T-cell (primary cell): ENCODE results near the gene MMEL1. TPM values are rescaled to one million over a fixed set of nuclear protein-coding genes. Genes with fewer than 3 reads are reported as not detected.
A peak's percentile ranks its signal among the peaks of the same experiment; 100 is the strongest.

ENCODE experiments used
- ATAC-seq, 4 experiments: fragments of 200-7000 bp in 3 of 4; fragments of 150-1000 bp in 1 of 4; cut with Tn5 transposase; replicated peaks in 1 of 4; 1 replicate in 3 of 4; 2 replicates in 1 of 4; pipeline ENCODE4 v1.10.0; 2021; ENCODE audit warnings: moderate library complexity in 3 of 4, mild to moderate bottlenecking in 2 of 4, moderate number of reproducible peaks in 1 of 4
- CTCF ChIA-PET, 2 donors: fragments of 300-600 bp; sonication (Branson Sonifier 250); formaldehyde crosslinking; loops; one replicate each; lab custom pipeline; 2022; ENCODE audit warnings: antibody characterized with exemption in 2 of 2; lab: Charles Lee
- POLR2A ChIA-PET, 2 donors: fragments of 300-600 bp; sonication (Branson Sonifier 250); formaldehyde crosslinking; loops; one replicate each; lab custom pipeline; 2022; ENCODE audit warnings: antibody characterized with exemption in 2 of 2; lab: Charles Lee
- DNase-seq, 35 experiments: peaks; one replicate each; pipeline versions ENCODE4 v3.0.0 to v3.0.0-alpha.2; 2013 to 2023
- H3K27ac ChIP-seq: one replicate; pipeline ENCODE4 v1.5.1; 2013; ENCODE audit warnings: low read length
- H3K27me3 ChIP-seq, 2 experiments: replicated peaks in 1 of 2; 1 replicate in 1 of 2; 2 replicates in 1 of 2; pipeline versions ENCODE4 v1.6.1 to v1.7.0; 2013; ENCODE audit warnings: low read length in 1 of 2, mixed read lengths in 1 of 2; ENCODE audit not compliant: control insufficient read depth in 2 of 2, insufficient read depth in 2 of 2; ENCODE audit errors: extremely low read depth in 1 of 2
- H3K36me3 ChIP-seq, 2 donors: 1 replicate in 1 of 2; 2 replicates in 1 of 2; pipeline versions ENCODE4 v1.6.1 to v1.7.0; 2013; ENCODE audit warnings: low read length in 1 of 2; ENCODE audit not compliant: control insufficient read depth in 2 of 2, insufficient read depth in 1 of 2; ENCODE audit errors: extremely low read depth in 1 of 2
- H3K4me1 ChIP-seq, 2 experiments: 1 replicate in 1 of 2; 2 replicates in 1 of 2; pipeline versions ENCODE4 v1.6.1 to v1.7.0; 2013; ENCODE audit warnings: low read length in 2 of 2, mixed read lengths in 1 of 2; ENCODE audit not compliant: insufficient read depth in 2 of 2, control insufficient read depth in 1 of 2; ENCODE audit errors: extremely low read depth in 1 of 2
- H3K4me3 ChIP-seq, 2 donors: 1 replicate in 1 of 2; 2 replicates in 1 of 2; pipeline versions ENCODE4 v1.5.1 to v1.7.0; 2013; ENCODE audit warnings: mild to moderate bottlenecking in 2 of 2, low read length in 1 of 2, moderate library complexity in 1 of 2; ENCODE audit not compliant: control insufficient read depth in 1 of 2; ENCODE audit errors: extremely low read depth in 1 of 2
- H3K9me3 ChIP-seq: 2 replicates; pipeline ENCODE4 v1.7.0; 2013
- H3K27ac Mint-ChIP-seq, 2 donors: one replicate each; pipeline ENCODE4 v1.8.0; 2020 to 2021; ENCODE audit warnings: mild to moderate bottlenecking in 2 of 2, mixed read lengths in 2 of 2
- H3K27me3 Mint-ChIP-seq, 2 donors: one replicate each; pipeline ENCODE4 v1.8.0; 2021 to 2022; ENCODE audit warnings: mixed read lengths in 2 of 2
- H3K36me3 Mint-ChIP-seq: one replicate; pipeline ENCODE4 v1.8.0; 2021; ENCODE audit warnings: mixed read lengths
- H3K4me1 Mint-ChIP-seq, 3 donors: one replicate each; pipeline ENCODE4 v1.8.0; 2020 to 2022; ENCODE audit warnings: mixed read lengths in 3 of 3, mild to moderate bottlenecking in 1 of 3
- H3K4me3 Mint-ChIP-seq, 3 donors: one replicate each; pipeline ENCODE4 v1.8.0; 2020 to 2022; ENCODE audit warnings: mild to moderate bottlenecking in 3 of 3, mixed read lengths in 3 of 3, moderate library complexity in 3 of 3
- H3K9me3 Mint-ChIP-seq, 3 donors: one replicate each; pipeline ENCODE4 v1.8.0; 2020 to 2022; ENCODE audit warnings: mixed read lengths in 3 of 3
- WGBS: methylation state at CpG from one replicate; pipeline ENCODE4 v1.1.5; 2013; ENCODE audit warnings: missing lambda C conversion rate; ENCODE audit not compliant: insufficient coverage; 5-methylcytosine and 5-hydroxymethylcytosine counted together
- total RNA-seq, 35 experiments: library from RNA in 6 of 35; stranded (reverse) in 6 of 35; fragments of 120-200 nt in 1 of 35; gene quantifications; one replicate each; pipeline versions ENCODE4 v1.2.1 to v1.2.4 and lab custom pipeline; 2013 to 2026

The MMEL1 gene
- total RNA-seq, 5 donors from 2014 or later (not counting 1 experiment from before 2014, with no cell fraction given), result 0.72 to 3.3 (median 1.0) TPM

DNA sequence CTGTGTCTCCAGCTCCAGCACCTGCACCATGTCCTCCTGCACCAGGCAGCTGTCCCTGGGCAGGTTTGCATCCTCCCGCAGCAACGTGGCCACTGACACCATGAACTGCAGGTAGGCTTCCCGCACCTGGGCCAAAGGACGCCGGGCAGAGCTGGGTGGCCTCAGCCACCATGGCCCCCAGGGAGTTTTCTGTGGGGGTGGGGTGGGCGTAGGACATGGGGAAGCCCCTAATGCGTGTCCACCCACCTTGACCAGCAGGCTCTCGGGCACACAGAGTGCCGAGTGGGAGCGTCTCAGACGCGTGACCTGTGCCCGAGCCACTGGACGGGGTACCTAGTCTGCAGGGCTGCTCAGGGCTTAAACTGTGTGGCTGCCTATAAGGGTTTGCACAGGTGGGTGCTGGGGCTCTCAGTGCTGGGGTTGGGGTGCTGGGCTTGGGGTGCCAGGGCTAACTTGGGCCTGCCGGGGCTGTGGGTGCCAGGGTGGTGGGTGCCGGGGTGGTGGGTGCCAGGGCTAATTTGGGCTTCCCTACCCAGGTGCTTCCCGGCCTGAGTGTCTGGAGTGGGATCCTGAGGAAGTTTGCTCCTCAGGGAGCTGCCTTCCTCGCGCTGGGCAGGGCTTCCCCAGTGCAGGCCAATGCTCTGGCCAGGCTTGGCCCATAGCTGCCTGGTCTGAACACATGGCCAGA, 28.5 kb downstream of the MMEL1 start:
- CTCF ChIA-PET, result no interaction called here
- 77% methylated on average over 6 of the region's 19 CpGs for WGBS

DNA sequence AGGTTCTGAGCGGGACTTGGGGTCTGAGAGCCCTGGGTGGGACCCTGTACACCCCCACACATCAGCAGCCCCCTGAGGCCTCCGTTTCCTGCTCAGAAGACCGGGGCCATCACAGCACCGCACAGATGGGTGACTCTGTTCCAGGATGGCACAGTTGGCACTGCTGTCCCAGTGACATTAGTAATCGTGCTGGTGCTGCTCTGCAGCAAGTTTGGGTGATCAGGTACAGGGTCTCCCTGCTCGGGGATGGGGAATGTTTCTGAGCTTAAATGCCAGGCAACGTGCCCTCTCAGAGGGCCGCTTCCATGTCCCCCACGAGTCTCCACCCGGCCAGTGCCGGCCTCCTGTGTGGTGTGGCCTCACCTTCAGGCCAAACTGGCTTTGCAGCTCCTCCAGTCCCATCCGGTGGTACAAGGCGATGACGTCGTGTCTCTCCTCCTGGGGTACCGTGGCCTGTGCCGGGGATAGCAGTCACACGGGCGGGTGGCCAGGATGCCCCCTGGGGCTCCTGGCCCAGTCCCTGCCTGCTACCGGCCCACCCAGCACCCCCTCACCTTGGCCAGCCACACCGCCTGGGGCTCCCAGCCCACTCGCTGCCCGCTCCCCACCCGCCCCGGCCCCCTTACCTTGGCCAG, 29.2 kb downstream of the MMEL1 start:
- WGBS, result 86% methylated on average over 25 of the region's 25 CpGs
- no peaks in the 10 kb centered on the region for H3K9me3 ChIP-seq
- H3K27ac ChIP-seq, result no peak overlapping the region
- H3K4me1 ChIP-seq, result no peaks in the 10 kb centered on the region
- CTCF ChIA-PET, result no interaction called here
- H3K4me3 ChIP-seq, result no peak overlapping the region
- DNase-seq (peak in 1 of 35 experiments; percentile 10), ATAC-seq (no peak)
- POLR2A ChIA-PET, result no interaction called here
- H3K27ac Mint-ChIP-seq, result no peak overlapping the region
- no peaks in the 10 kb centered on the region for H3K4me1 Mint-ChIP-seq
- H3K36me3 Mint-ChIP-seq, result no peaks in the 10 kb centered on the region
- peaks cover 0 to 10% of the 10 kb centered on the region in 2 donors for H3K27me3 Mint-ChIP-seq
- peaks cover 0 to 22% of the 10 kb centered on the region in 2 experiments for H3K27me3 ChIP-seq
- H3K36me3 ChIP-seq, result no peaks in the 10 kb centered on the region
- H3K4me3 Mint-ChIP-seq, result no peak overlapping the region
- peaks cover 0 to 3% (median 0%) of the 10 kb centered on the region in 3 donors for H3K9me3 Mint-ChIP-seq

More for the DNA sequence above, 28.5 kb downstream of the MMEL1 start:
- Histone ChIP-seq H3K27me3 (peaks cover 0 to 22% of the 10 kb centered on the region in 2 experiments), H3K36me3 (no peaks in the 10 kb centered on the region), H3K4me3 (no peak overlapping the region), H3K9me3 (no peaks in the 10 kb centered on the region), H3K4me1 (no peaks in the 10 kb centered on the region), H3K27ac (no peak overlapping the region)
- Mint-ChIP-seq H3K9me3 (no peaks in the 10 kb centered on the region), H3K27me3 (peaks cover 0 to 10% of the 10 kb centered on the region in 2 donors), H3K27ac (no peak overlapping the region), H3K36me3 (no peaks in the 10 kb centered on the region), H3K4me3 (no peak overlapping the region), H3K4me1 (no peaks in the 10 kb centered on the region)
- POLR2A ChIA-PET, result no interaction called here
- ATAC-seq, result no peak
- peak in 1 of 35 experiments; percentile 6 for DNase-seq

DNA sequence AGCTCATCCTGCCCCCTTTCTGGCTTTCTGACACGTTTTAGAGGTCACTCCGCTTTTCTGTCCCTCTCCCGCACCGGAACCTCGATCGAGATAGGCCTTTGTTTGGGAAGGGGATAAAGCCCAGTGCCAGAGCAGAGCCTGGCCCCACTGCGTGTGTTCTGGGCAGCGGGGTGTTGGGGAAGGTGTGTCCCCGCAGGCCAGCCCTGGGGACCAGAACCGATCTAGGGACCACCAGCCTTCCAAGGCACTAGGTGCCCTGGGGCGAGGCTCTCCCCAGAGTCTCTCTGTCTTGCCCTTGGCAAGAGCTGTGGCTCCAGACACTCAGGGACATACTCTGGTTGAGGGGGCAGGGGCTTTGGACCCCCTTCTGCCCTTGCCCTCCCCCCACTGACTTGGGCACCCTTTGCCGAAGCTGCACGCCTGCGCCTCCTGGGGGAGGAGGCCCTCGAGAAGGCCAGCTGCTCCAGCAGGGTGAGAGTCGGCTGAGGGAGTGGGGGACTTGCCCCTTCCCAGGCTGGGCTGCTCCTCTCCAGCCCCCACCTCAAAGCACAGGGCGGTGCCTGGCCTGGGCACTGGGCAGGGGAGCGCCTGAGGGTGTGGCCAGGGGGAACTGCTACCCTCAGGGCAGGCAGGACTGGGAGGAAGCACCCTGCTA, 29.8 kb downstream of the MMEL1 start:
- no peaks in the 10 kb centered on the region for H3K36me3 Mint-ChIP-seq
- CTCF ChIA-PET, result no interaction called here

DNA sequence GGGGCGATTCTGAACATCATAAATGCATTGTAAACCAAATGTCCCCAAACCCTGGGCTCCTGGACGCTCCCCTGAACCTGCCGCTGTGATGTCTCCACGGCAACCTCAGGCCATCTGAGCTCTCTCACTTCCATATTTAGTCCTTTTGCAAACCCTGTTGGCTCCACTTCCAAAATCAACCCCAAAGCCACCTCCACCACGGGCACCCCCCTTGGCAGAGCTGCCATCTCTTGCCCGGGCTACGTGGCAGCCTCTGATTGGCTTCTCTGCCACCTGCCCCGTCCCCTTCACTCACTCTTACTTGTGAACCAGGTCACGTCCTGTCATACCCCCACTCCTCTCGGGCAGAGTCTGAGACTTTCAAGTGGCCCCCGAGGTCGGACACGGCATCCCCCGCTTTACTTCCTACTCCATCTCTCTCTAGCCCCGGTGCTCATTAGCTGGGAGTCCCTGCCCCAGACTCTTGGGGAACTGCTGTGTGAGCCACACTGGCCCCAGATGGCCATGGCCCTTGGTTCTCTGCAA, 30.4 kb downstream of the MMEL1 start:
- ChIA-PET CTCF (no interaction called here), POLR2A (no interaction called here)
- ATAC-seq (no peak), DNase-seq (peak in 1 of 35 experiments; percentile 7)
- Histone ChIP-seq H3K27ac (no peak overlapping the region), H3K9me3 (no peaks in the 10 kb centered on the region), H3K4me1 (no peaks in the 10 kb centered on the region), H3K27me3 (peaks cover 0 to 30% of the 10 kb centered on the region in 2 experiments), H3K36me3 (no peaks in the 10 kb centered on the region), H3K4me3 (no peak overlapping the region)
- H3K9me3 Mint-ChIP-seq, result peaks cover 0 to 5% (median 0%) of the 10 kb centered on the region in 3 donors
- no peaks in the 10 kb centered on the region for H3K4me1 Mint-ChIP-seq
- peak overlapping the region in 1 of 2 donors; percentile 57 for H3K27ac Mint-ChIP-seq
- H3K4me3 Mint-ChIP-seq, result no peak overlapping the region
- H3K27me3 Mint-ChIP-seq, result peaks cover 0 to 14% of the 10 kb centered on the region in 2 donors
- no peaks in the 10 kb centered on the region for H3K36me3 Mint-ChIP-seq
- 69% methylated on average over 14 of the region's 15 CpGs for whole genome bisulfite sequencing

More for the DNA sequence above, 29.8 kb downstream of the MMEL1 start:
- peaks cover 0 to 5% (median 0%) of the 10 kb centered on the region in 3 donors for H3K9me3 Mint-ChIP-seq
- no peak overlapping the region for H3K4me3 Mint-ChIP-seq
- no peak overlapping the region for H3K4me3 ChIP-seq
- no peaks in the 10 kb centered on the region for H3K4me1 ChIP-seq
- H3K27ac ChIP-seq, result no peak overlapping the region
- no peak for ATAC-seq
- H3K27me3 ChIP-seq, result peaks cover 0 to 24% of the 10 kb centered on the region in 2 experiments
- no peaks in the 10 kb centered on the region for H3K9me3 ChIP-seq
- H3K27ac Mint-ChIP-seq, result peak overlapping the region in 1 of 2 donors; percentile 57
- H3K4me1 Mint-ChIP-seq, result no peaks in the 10 kb centered on the region
- H3K36me3 ChIP-seq, result no peaks in the 10 kb centered on the region
- 80% methylated on average over 10 of the region's 18 CpGs for whole genome bisulfite sequencing
- DNase-seq, result peak in 1 of 35 experiments; percentile 11
- POLR2A ChIA-PET, result no interaction called here
- peaks cover 0 to 11% of the 10 kb centered on the region in 2 donors for H3K27me3 Mint-ChIP-seq

DNA sequence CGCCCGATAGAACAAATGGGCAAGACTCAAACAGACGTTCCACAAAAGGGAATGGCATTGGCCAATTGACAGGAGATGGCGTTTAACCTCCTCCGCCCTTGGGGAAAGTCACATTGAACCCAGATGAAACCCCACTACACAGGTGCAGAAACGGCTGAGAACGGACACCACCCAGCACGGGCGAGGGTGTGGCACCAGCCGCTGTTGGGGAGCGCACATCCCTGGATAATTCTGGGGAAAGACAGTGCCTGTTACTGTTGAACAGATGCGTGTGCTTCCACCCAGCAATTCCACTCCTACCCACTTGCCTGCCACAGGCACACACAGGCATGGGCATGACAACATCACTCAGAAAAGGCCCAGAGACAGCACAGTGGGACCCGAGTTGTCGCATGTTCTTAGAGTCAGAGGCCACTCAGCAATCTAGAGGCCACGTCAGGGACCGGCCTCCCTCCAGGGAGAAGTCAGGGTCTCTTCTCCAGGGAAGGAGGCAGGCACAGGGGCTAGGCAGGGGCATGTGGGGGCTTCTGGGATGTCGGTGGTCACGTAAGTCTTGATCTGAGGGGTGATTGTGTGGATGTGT, 31.0 kb downstream of the MMEL1 start:
- peaks cover 0 to 5% (median 0%) of the 10 kb centered on the region in 3 donors for H3K9me3 Mint-ChIP-seq
- DNase-seq, result peak in 1 of 35 experiments; percentile 9
- no peaks in the 10 kb centered on the region for H3K4me1 Mint-ChIP-seq
- Histone ChIP-seq H3K36me3 (no peaks in the 10 kb centered on the region), H3K4me1 (no peaks in the 10 kb centered on the region), H3K27me3 (peaks cover 0 to 35% of the 10 kb centered on the region in 2 experiments), H3K9me3 (no peaks in the 10 kb centered on the region), H3K27ac (no peak overlapping the region), H3K4me3 (no peak overlapping the region)
- no peaks in the 10 kb centered on the region for H3K36me3 Mint-ChIP-seq
- ChIA-PET POLR2A (no interaction called here), CTCF (no interaction called here)
- no peak overlapping the region for H3K27ac Mint-ChIP-seq
- peaks cover 0 to 14% of the 10 kb centered on the region in 2 donors for H3K27me3 Mint-ChIP-seq
- WGBS, result 85% methylated on average over 8 of the region's 18 CpGs
- H3K4me3 Mint-ChIP-seq, result no peak overlapping the region
- ATAC-seq, result no peak
